Ishikawa (cell line): ENCODE measurements around the gene CCDC27.

Experiments used
- CEBPB ChIP-seq: IDR thresholded peaks from 2 replicates; pipeline ENCODE4 v1.6.1; 2012
- CREB1 ChIP-seq: IDR thresholded peaks from 2 replicates; pipeline ENCODE4 v1.6.1; 2012; ENCODE audit warnings: low read depth
- EGR1 ChIP-seq: IDR thresholded peaks from 2 replicates; pipeline ENCODE4 v1.6.1; 2012
- EP300 ChIP-seq: IDR thresholded peaks from 2 replicates; pipeline ENCODE4 v1.6.1; 2012; ENCODE audit warnings: borderline replicate concordance
- FOXM1 ChIP-seq: IDR thresholded peaks from 2 replicates; pipeline ENCODE4 v1.6.1; 2012; ENCODE audit warnings: low read depth, borderline replicate concordance
- MAX ChIP-seq: IDR thresholded peaks from 2 replicates; pipeline ENCODE4 v1.6.1; 2012
- NFIC ChIP-seq: IDR thresholded peaks from 2 replicates; pipeline ENCODE4 v1.6.1; 2012
- RAD21 ChIP-seq: IDR thresholded peaks from 2 replicates; pipeline ENCODE4 v1.6.1; 2012; ENCODE audit warnings: low read depth
- REST ChIP-seq: IDR thresholded peaks from 2 replicates; pipeline ENCODE4 v1.6.1; 2012; ENCODE audit warnings: low read depth, mild to moderate bottlenecking
- TAF1 ChIP-seq: IDR thresholded peaks from 2 replicates; pipeline ENCODE4 v1.6.1; 2012; ENCODE audit warnings: low read depth, mild to moderate bottlenecking
- TCF12 ChIP-seq: IDR thresholded peaks from 2 replicates; pipeline ENCODE4 v1.6.1; 2012; ENCODE audit warnings: low read depth
- TEAD4 ChIP-seq: IDR thresholded peaks from 2 replicates; pipeline ENCODE4 v1.6.1; 2012
- YY1 ChIP-seq: IDR thresholded peaks from 2 replicates; pipeline ENCODE4 v1.6.1; 2012; ENCODE audit warnings: low read depth

GRCh38 chr1:3729594-3730542 is 22.4 kb upstream of the CCDC27 start:
- no peak for TF ChIP-seq EGR1
- no peak for TF ChIP-seq FOXM1
- no peak for TF ChIP-seq CEBPB
- no peak for TF ChIP-seq RAD21
- no peak for TF ChIP-seq NFIC
- no peak for TF ChIP-seq YY1
- TF ChIP-seq EP300 = no peak
- no peak for TF ChIP-seq TAF1
- TF ChIP-seq CREB1 = no peak
- no peak for TF ChIP-seq TCF12
- no peak for TF ChIP-seq REST
- no peak for TF ChIP-seq TEAD4
- no peak for TF ChIP-seq MAX
